22Rv1 (cell line): ENCODE results near the gene PLEKHA8.

ENCODE experiments used
- ZFX ChIP-seq: fragments of 450-650 bp; IDR thresholded peaks from 2 replicates; pipeline ENCODE4 v1.6.1; 2017; ENCODE audit warnings: antibody characterized with exemption, borderline replicate concordance
- TF ChIP-seq, protein P1 (sequence below): fragments of 450-650 bp; IDR thresholded peaks from 2 replicates; pipeline ENCODE4 v1.5.1; 2017; ENCODE audit warnings: mild to moderate bottlenecking

DNA sequence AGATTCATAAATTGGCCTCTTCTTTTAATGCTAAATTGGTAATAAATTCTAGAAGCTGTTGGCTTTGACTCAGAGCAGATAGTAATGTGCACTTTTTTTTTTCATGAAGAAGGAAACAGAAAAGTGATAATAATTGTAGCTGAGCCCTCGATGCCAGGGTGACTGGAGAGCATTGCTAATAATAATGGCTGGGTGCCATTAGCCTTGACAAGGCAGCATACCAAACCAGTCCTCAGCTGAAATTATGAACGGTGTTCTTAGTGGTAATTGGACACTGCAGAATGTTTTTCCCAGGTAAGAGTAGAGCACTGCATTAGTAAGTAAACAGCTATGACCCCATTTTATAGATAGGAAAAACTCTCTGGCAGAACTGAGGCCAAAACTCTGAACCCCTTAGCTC lies 18.9 kb downstream of the PLEKHA8 start:
- TF ChIP-seq, protein P1, sequence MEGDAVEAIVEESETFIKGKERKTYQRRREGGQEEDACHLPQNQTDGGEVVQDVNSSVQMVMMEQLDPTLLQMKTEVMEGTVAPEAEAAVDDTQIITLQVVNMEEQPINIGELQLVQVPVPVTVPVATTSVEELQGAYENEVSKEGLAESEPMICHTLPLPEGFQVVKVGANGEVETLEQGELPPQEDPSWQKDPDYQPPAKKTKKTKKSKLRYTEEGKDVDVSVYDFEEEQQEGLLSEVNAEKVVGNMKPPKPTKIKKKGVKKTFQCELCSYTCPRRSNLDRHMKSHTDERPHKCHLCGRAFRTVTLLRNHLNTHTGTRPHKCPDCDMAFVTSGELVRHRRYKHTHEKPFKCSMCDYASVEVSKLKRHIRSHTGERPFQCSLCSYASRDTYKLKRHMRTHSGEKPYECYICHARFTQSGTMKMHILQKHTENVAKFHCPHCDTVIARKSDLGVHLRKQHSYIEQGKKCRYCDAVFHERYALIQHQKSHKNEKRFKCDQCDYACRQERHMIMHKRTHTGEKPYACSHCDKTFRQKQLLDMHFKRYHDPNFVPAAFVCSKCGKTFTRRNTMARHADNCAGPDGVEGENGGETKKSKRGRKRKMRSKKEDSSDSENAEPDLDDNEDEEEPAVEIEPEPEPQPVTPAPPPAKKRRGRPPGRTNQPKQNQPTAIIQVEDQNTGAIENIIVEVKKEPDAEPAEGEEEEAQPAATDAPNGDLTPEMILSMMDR: no peak
- no peak for TF ChIP-seq ZFX
